Esophagus muscularis mucosa (tissue), 4 donors: ENCODE results near the gene GNL3.

Experiments used
- CTCF ChIP-seq, 3 experiments: fragments of 200-600 bp in 2 of 3; fragments of 450-650 bp in 1 of 3; sonication (generic) in 2 of 3; IDR thresholded peaks; one replicate each; pipeline ENCODE4 v1.5.1; 2017 to 2019; ENCODE audit warnings: antibody characterized with exemption in 3 of 3, mild to moderate bottlenecking in 2 of 3, moderate library complexity in 1 of 3
- EP300 ChIP-seq: sonication (generic); formaldehyde crosslinking; IDR thresholded peaks from one replicate; pipeline ENCODE4 v1.6.1; 2017; ENCODE audit warnings: antibody characterized with exemption
- POLR2A ChIP-seq: fragments of 450-650 bp; IDR thresholded peaks from one replicate; pipeline ENCODE4 v1.6.1; 2017; ENCODE audit warnings: antibody characterized with exemption, moderate library complexity, mild to moderate bottlenecking, low read depth
- POLR2AphosphoS5 ChIP-seq, 2 donors: sonication (generic); formaldehyde crosslinking; IDR thresholded peaks; one replicate each; pipeline ENCODE4 v1.6.1; 2017; ENCODE audit warnings: antibody characterized with exemption in 2 of 2

- TF ChIP-seq CTCF (IDR thresholded peaks at IDR 0.05) (peak; percentile 35 to 49 (median 42)), POLR2AphosphoS5 (IDR thresholded peaks at IDR 0.05) (no peak), POLR2A (no peak), EP300 (no peak)
These were observed 56.7 kb downstream of the GNL3 start for GRCh38 chr3:52742418-52743041.
